Heart left ventricle (tissue), 16 donors: ENCODE data around the gene OASL. TPM values are rescaled to one million over a fixed set of nuclear protein-coding genes. Genes with fewer than 3 reads are reported as not detected.
A peak's percentile ranks its signal among the peaks of the same experiment; 100 is the strongest.
"Not testable (repeated sequence)": the region's sequence is repeated elsewhere in the genome, so short reads cannot be mapped to it uniquely, and the experiment has no call there.

Source experiments
- ATAC-seq, 4 donors: fragments of 200-7000 bp; cut with Tn5 transposase; one replicate each; pipeline ENCODE4 v1.9.1; 2020 to 2022; ENCODE audit warnings: moderate library complexity in 4 of 4, mild to moderate bottlenecking in 3 of 4, moderate number of reproducible peaks in 1 of 4
- DNase-seq, 5 donors: peaks; one replicate each; pipeline ENCODE4 v3.0.0-alpha.2; 2020
- H3K27ac ChIP-seq, 12 donors: fragments of 200-600 bp; sonication (generic) in 4 of 12; one replicate each; pipeline versions ENCODE4 v1.5.0 to v1.8.0; 2016 to 2022; ENCODE audit warnings: mild to moderate bottlenecking in 2 of 12
- H3K27me3 ChIP-seq, 9 donors: fragments of 200-600 bp; sonication (generic) in 2 of 9; one replicate each; pipeline versions ENCODE4 v1.5.1 to v1.8.0; 2016 to 2022; ENCODE audit warnings: mild to moderate bottlenecking in 3 of 9
- H3K36me3 ChIP-seq, 9 donors: fragments of 200-600 bp; sonication (generic) in 2 of 9; one replicate each; pipeline versions ENCODE4 v1.5.0 to v1.8.0; 2018 to 2022; ENCODE audit warnings: mild to moderate bottlenecking in 2 of 9
- H3K4me1 ChIP-seq, 12 donors: fragments of 200-600 bp; sonication (generic) in 4 of 12; one replicate each; pipeline versions ENCODE4 v1.5.0 to v1.8.0; 2016 to 2022; ENCODE audit warnings: mild to moderate bottlenecking in 3 of 12
- H3K4me3 ChIP-seq, 12 donors: fragments of 200-600 bp; sonication (generic) in 4 of 12; one replicate each; pipeline versions ENCODE4 v1.5.0 to v1.8.0; 2017 to 2022; ENCODE audit warnings: mild to moderate bottlenecking in 9 of 12, moderate library complexity in 4 of 12
- H3K9me3 ChIP-seq, 12 donors: fragments of 200-600 bp; sonication (generic) in 4 of 12; one replicate each; pipeline versions ENCODE4 v1.5.0 to v1.8.0; 2016 to 2022; ENCODE audit warnings: mild to moderate bottlenecking in 1 of 12
- CTCF ChIP-seq, 12 donors: fragments of 200-600 bp; sonication (generic) in 4 of 12; IDR thresholded peaks; one replicate each; pipeline versions ENCODE4 v1.5.0 to v1.8.0; 2018 to 2022; ENCODE audit warnings: antibody characterized with exemption in 12 of 12, mild to moderate bottlenecking in 5 of 12
- POLR2A ChIP-seq, 2 donors: fragments of 450-650 bp; IDR thresholded peaks; one replicate each; pipeline ENCODE4 v1.6.1; 2017; ENCODE audit warnings: antibody characterized with exemption in 2 of 2, mild to moderate bottlenecking in 2 of 2, moderate library complexity in 2 of 2
- WGBS, 4 donors: extraction: QIAGEN DNeasy Blood & Tissue Kit in 2 of 4; methylation state at CpG; one replicate each; pipeline versions ENCODE4 v1.1.5 to v1.1.7; 2013 to 2018; 5-methylcytosine and 5-hydroxymethylcytosine counted together
- intact Hi-C, 10 donors: fragments of 100-400 bp; cut with DNase I; formaldehyde crosslinking; loops; one replicate each; pipeline versions ENCODE4 v1.11.1 to v1.14.2; 2022
- polyA plus RNA-seq, 2 donors: library from polyadenylated mRNA; stranded (reverse); fragments of 200-250 nt; gene quantifications; one replicate each; pipeline ENCODE4 v1.2.3, GENCODE V29; 2013
- total RNA-seq, 9 donors: library from RNA; depleted of rRNA in 2 of 9; stranded (reverse); fragments of >200 nt in 2 of 9; fragmentation: NEBNext Ultra II Directional in 3 of 9; extraction: Animal tissue kit (Norgen Biotek cat#: 25700) in 3 of 9; gene quantifications; one replicate each; pipeline versions ENCODE4 v1.1.0 to v1.2.4, GENCODE V29; 2016 to 2023
- donor health status: ischemic (EF 13 %, LVEDD 7.1; RV severe dilation, severe dysfunction).
- donor health status: healthy with polysubstance abuse.
- donor health status: DM: no; HTN: yes; CAD: no.
- donor health status: DM: no; HTN: no; CAD: no.
- donor health status: ischemic (EF 25% LVEDD 6.9; RV normal size, moderate dysfunction).
- donor health status: ischemic (EF 25% LVEDD 5.7; RV mildly dilated, moderate dysfunction).
- donor health status: healthy.
- donor health status: DM: yes; HTN: yes; CAD: no.
- donor health status: ischemic (EF 35%, LVEDD 5.7; RV mildly dilated, moderate dysfunction).
- donor health status: nonischemic (EF 11% LVEDD 7.7; RV severe dilation, severe dysfunction).
- donor health status: DM: yes; HTN: yes; CAD: no.
- donor health status: PGD.
- donor health status: ischemic (EF 29% LVEDD 5.4; RV normal size, mild dysfunction).
- donor health status: nonischemic (EF 23%, LVEDD 6.1; RV moderate dilation, normal function).

OASL gene
- total and polyA plus RNA-seq, 11 donors = 0.32 to 5.0 (median 0.53) TPM; not detected in 1

GRCh38 chr12:121048442-121048841 lies 9.4 kb upstream of the OASL start:
- Histone ChIP-seq H3K36me3 (no peaks in the 10 kb centered on the region), H3K27ac (no peak overlapping the region), H3K27me3 (no peaks in the 10 kb centered on the region), H3K4me3 (no peak overlapping the region), H3K4me1 (peaks cover 0 to 6% (median 0%) of the 10 kb centered on the region in 12 donors), H3K9me3 (no peaks in the 10 kb centered on the region)
- WGBS, 4 donors = 27 to 46% (median 42%) methylated on average over 6 to 7 of the region's 7 CpGs
- TF ChIP-seq POLR2A (IDR thresholded peaks at IDR 0.05) (no peak), CTCF (IDR thresholded peaks at IDR 0.05) (no peak)
- intact Hi-C loops = no loop called here
- DNase-seq (peak in 1 of 5 donors; percentile 46), ATAC-seq (peak in 3 of 4 donors; percentile 24 to 49 (median 42))

- H3K4me3 ChIP-seq, DNase-seq, H3K9me3 ChIP-seq, H3K27ac ChIP-seq, H3K27me3 ChIP-seq, intact Hi-C loops, H3K36me3 ChIP-seq, ATAC-seq, H3K4me1 ChIP-seq: not testable (repeated sequence)
- WGBS, 4 donors = 81 to 92% (median 88%) methylated on average over 12 of the region's 12 CpGs
Measured at GRCh38 chr12:121047400-121047799, 8.4 kb upstream of the OASL start.

GRCh38 chr12:121043067-121043466 lies 4.0 kb upstream of the OASL start:
- Histone ChIP-seq H3K27ac (no peak overlapping the region), H3K27me3 (peaks cover 0 to 3% (median 0%) of the 10 kb centered on the region in 9 donors), H3K36me3 (no peaks in the 10 kb centered on the region), H3K9me3 (no peaks in the 10 kb centered on the region), H3K4me1 (peaks cover 0 to 12% (median 0%) of the 10 kb centered on the region in 12 donors), H3K4me3 (no peak overlapping the region)
- ATAC-seq (no peak), DNase-seq (no peak)
- intact Hi-C loops = no loop called here
- WGBS, 4 donors = 60 to 83% (median 77%) methylated on average over 4 of the region's 4 CpGs
- TF ChIP-seq POLR2A (IDR thresholded peaks at IDR 0.05) = no peak
- no peak for TF ChIP-seq CTCF (IDR thresholded peaks at IDR 0.05)

- WGBS, 4 donors = 79 to 86% (median 82%) methylated on average over 6 of the region's 6 CpGs
- peak overlapping the region in 1 of 12 donors; percentile 71 for H3K4me3 ChIP-seq
Measured at GRCh38 chr12:121036810-121037326, 2.2 kb downstream of the OASL start.

More at GRCh38 chr12:121036810-121037326, 2.2 kb downstream of the OASL start:
- no peak for TF ChIP-seq POLR2A (IDR thresholded peaks at IDR 0.05)
- no peak for TF ChIP-seq CTCF (IDR thresholded peaks at IDR 0.05)
- ATAC-seq (no peak), DNase-seq (no peak)
- Histone ChIP-seq H3K4me1 (peaks cover 0 to 61% (median 0%) of the 10 kb centered on the region in 12 donors), H3K27me3 (peaks cover 0 to 3% (median 0%) of the 10 kb centered on the region in 9 donors), H3K27ac (no peak overlapping the region), H3K36me3 (no peaks in the 10 kb centered on the region), H3K9me3 (no peaks in the 10 kb centered on the region)
- intact Hi-C loops = no loop called here
